Trophoblast cell (in vitro differentiated cells and primary cell): Measurements from ENCODE around the gene GNAI2.

Experiments
- DNase-seq, 2 donors: peaks; one replicate each; pipeline ENCODE4 v3.0.0-alpha.2; 2016
- H2AFZ ChIP-seq: 2 replicates; pipeline ENCODE4 v1.6.1; 2013; ENCODE audit warnings: low read length, moderate library complexity, mild to moderate bottlenecking; ENCODE audit not compliant: insufficient read depth, poor library complexity
- H2AK5ac ChIP-seq: 2 replicates; pipeline ENCODE4 v1.6.1; 2013; ENCODE audit warnings: mild to moderate bottlenecking, low read length
- H2BK120ac ChIP-seq: 2 replicates; pipeline ENCODE4 v1.6.1; 2013; ENCODE audit warnings: low read length, mild to moderate bottlenecking, moderate library complexity; ENCODE audit not compliant: insufficient read depth, poor library complexity
- H2BK12ac ChIP-seq: 2 replicates; pipeline ENCODE4 v1.6.1; 2013; ENCODE audit warnings: mild to moderate bottlenecking, low read length, moderate library complexity
- H2BK5ac ChIP-seq: 2 replicates; pipeline ENCODE4 v1.6.1; 2013; ENCODE audit warnings: low read length, low read depth, moderate library complexity, mild to moderate bottlenecking; ENCODE audit not compliant: poor library complexity
- H3K14ac ChIP-seq: 2 replicates; pipeline ENCODE4 v1.6.1; 2013; ENCODE audit warnings: mild to moderate bottlenecking, low read length
- H3K18ac ChIP-seq: 2 replicates; pipeline ENCODE4 v1.6.1; 2013; ENCODE audit warnings: mild to moderate bottlenecking, low read length
- H3K23ac ChIP-seq: 2 replicates; pipeline ENCODE4 v1.6.1; 2013; ENCODE audit warnings: low read length
- H3K27ac ChIP-seq: 2 replicates; pipeline ENCODE4 v1.5.1; 2013; ENCODE audit warnings: low read depth, mild to moderate bottlenecking, inconsistent platforms, low read length, moderate library complexity
- H3K27me3 ChIP-seq: 2 replicates; pipeline ENCODE4 v1.6.1; 2013; ENCODE audit warnings: inconsistent platforms, mild to moderate bottlenecking, low read length, moderate library complexity; ENCODE audit not compliant: insufficient read depth
- H3K36me3 ChIP-seq, 2 experiments: 1 replicate in 1 of 2; 2 replicates in 1 of 2; pipeline ENCODE4 v1.6.1; 2013; ENCODE audit warnings: low read length in 2 of 2, mild to moderate bottlenecking in 2 of 2, moderate library complexity in 1 of 2; ENCODE audit not compliant: insufficient read depth in 2 of 2, control insufficient read depth in 1 of 2
- H3K4ac ChIP-seq: 2 replicates; pipeline ENCODE4 v1.6.1; 2013; ENCODE audit warnings: low read depth, mild to moderate bottlenecking, low read length, moderate library complexity
- H3K4me1 ChIP-seq, 2 experiments: 1 replicate in 1 of 2; 2 replicates in 1 of 2; pipeline ENCODE4 v1.6.1; 2013; ENCODE audit warnings: low read length in 2 of 2, mild to moderate bottlenecking in 2 of 2, moderate library complexity in 1 of 2; ENCODE audit not compliant: insufficient read depth in 2 of 2, control insufficient read depth in 1 of 2
- H3K4me2 ChIP-seq: 2 replicates; pipeline ENCODE4 v1.6.1; 2013; ENCODE audit warnings: inconsistent platforms, mild to moderate bottlenecking, low read length, moderate library complexity
- H3K4me3 ChIP-seq: 2 replicates; pipeline ENCODE4 v1.5.1; 2013; ENCODE audit warnings: mild to moderate bottlenecking, low read depth, low read length, inconsistent platforms
- H3K79me1 ChIP-seq: one replicate; pipeline ENCODE4 v1.6.1; 2013; ENCODE audit warnings: low read length
- H3K79me2 ChIP-seq: 2 replicates; pipeline ENCODE4 v1.6.1; 2013; ENCODE audit warnings: low read length, mild to moderate bottlenecking; ENCODE audit not compliant: control insufficient read depth, insufficient read depth, poor library complexity
- H3K9ac ChIP-seq: 2 replicates; pipeline ENCODE4 v1.6.1; 2013; ENCODE audit warnings: mild to moderate bottlenecking, low read length
- H3K9me3 ChIP-seq: 2 replicates; pipeline ENCODE4 v1.6.1; 2013; ENCODE audit warnings: low read depth, mild to moderate bottlenecking, control low read depth, inconsistent platforms, low read length; ENCODE audit not compliant: insufficient read depth
- H4K12ac ChIP-seq: 2 replicates; pipeline ENCODE4 v1.6.1; 2013; ENCODE audit warnings: low read depth, mild to moderate bottlenecking, low read length, moderate library complexity
- H4K8ac ChIP-seq: 2 replicates; pipeline ENCODE4 v1.6.1; 2013; ENCODE audit warnings: low read depth, mild to moderate bottlenecking, low read length, moderate library complexity
- H4K91ac ChIP-seq: one replicate; pipeline ENCODE4 v1.6.1; 2013; ENCODE audit warnings: low read depth, mild to moderate bottlenecking, low read length, moderate library complexity
- WGBS: extraction: QIAGEN DNeasy Blood & Tissue Kit; methylation state at CpG from one replicate; pipeline ENCODE4 v1.1.7; 2013; ENCODE audit warnings: missing lambda C conversion rate; ENCODE audit not compliant: insufficient read length, insufficient coverage; ENCODE audit errors: extremely low coverage; 5-methylcytosine and 5-hydroxymethylcytosine counted together

GNAI2 gene

GRCh38 chr3:50265571-50265970 lies 29.6 kb downstream of the GNAI2 start:
- peaks cover 35% of the 10 kb centered on the region for H3K79me1 ChIP-seq
- H3K79me2 ChIP-seq: peaks cover 10% of the 10 kb centered on the region
- peak overlapping the region; percentile 53 for H2AK5ac ChIP-seq
- H4K8ac ChIP-seq: peak overlapping the region; percentile 80
- no peaks in the 10 kb centered on the region for H3K27me3 ChIP-seq
- no peaks in the 10 kb centered on the region for H3K36me3 ChIP-seq
- peak overlapping the region; percentile 41 for H3K27ac ChIP-seq
- H3K18ac ChIP-seq: peak overlapping the region; percentile 56
- peak overlapping the region; percentile 81 for H2BK5ac ChIP-seq
- no peak for DNase-seq
- no CpG with 5 or more reads among the region's 1 CpG for WGBS
- no peak overlapping the region for H3K23ac ChIP-seq
- peaks cover 45 to 48% of the 10 kb centered on the region in 2 experiments for H3K4me1 ChIP-seq
- H3K4me2 ChIP-seq: no peak overlapping the region
- H3K9ac ChIP-seq: no peak overlapping the region
- peak overlapping the region; percentile 8 for H2AFZ ChIP-seq
- H2BK120ac ChIP-seq: peak overlapping the region; percentile 62
- H4K91ac ChIP-seq: peak overlapping the region; percentile 98
- H2BK12ac ChIP-seq: peak overlapping the region; percentile 98
- no peaks in the 10 kb centered on the region for H3K9me3 ChIP-seq
- H4K12ac ChIP-seq: peak overlapping the region; percentile 12
- no peak overlapping the region for H3K4me3 ChIP-seq
- peak overlapping the region; percentile 66 for H3K4ac ChIP-seq
- peak overlapping the region; percentile 92 for H3K14ac ChIP-seq

DNA sequence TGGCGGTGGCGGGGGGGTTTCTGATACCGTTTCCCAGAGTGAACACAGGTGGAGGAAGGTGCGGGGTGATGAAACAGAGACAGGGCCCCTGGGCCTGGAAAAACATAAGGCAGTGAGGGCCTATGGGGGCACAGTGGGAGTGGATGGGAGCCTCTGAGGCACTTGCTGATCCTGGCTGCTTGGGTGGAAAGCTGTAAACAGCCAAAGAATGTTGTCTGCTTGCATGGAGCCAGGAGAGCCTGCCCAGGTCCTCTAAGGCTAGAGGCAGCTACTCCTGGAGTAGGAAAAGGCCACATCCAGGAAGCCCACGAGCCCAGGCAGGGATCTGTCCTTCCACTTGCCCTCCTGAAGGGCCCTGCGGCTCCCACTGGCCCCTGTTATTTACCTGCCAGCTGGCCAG lies 30.0 kb downstream of the GNAI2 start:
- no peaks in the 10 kb centered on the region for H3K36me3 ChIP-seq
- peak overlapping the region; percentile 80 for H4K8ac ChIP-seq
- H2AFZ ChIP-seq: no peak overlapping the region
- peak overlapping the region; percentile 56 for H3K18ac ChIP-seq
- peaks cover 45 to 46% of the 10 kb centered on the region in 2 experiments for H3K4me1 ChIP-seq
- H3K27me3 ChIP-seq: no peaks in the 10 kb centered on the region
- no peaks in the 10 kb centered on the region for H3K9me3 ChIP-seq
- H3K9ac ChIP-seq: no peak overlapping the region
- peak; percentile 64 to 73 for DNase-seq
- H3K23ac ChIP-seq: no peak overlapping the region
- peak overlapping the region; percentile 98 for H2BK12ac ChIP-seq
- H2BK120ac ChIP-seq: peak overlapping the region; percentile 62
- H3K79me1 ChIP-seq: peaks cover 31% of the 10 kb centered on the region
- peak overlapping the region; percentile 41 for H3K27ac ChIP-seq
- H3K79me2 ChIP-seq: peaks cover 7% of the 10 kb centered on the region
- no peak overlapping the region for H3K4me3 ChIP-seq
- H3K4ac ChIP-seq: no peak overlapping the region
- no peak overlapping the region for H4K12ac ChIP-seq
- no peak overlapping the region for H3K4me2 ChIP-seq
- H2AK5ac ChIP-seq: peak overlapping the region; percentile 53
- H3K14ac ChIP-seq: peak overlapping the region; percentile 92
- peak overlapping the region; percentile 81 for H2BK5ac ChIP-seq
- peak overlapping the region; percentile 98 for H4K91ac ChIP-seq
- no CpG with 5 or more reads among the region's 6 CpGs for WGBS

GRCh38 chr3:50266836-50267235 lies 30.8 kb downstream of the GNAI2 start:
- H4K91ac ChIP-seq: peak overlapping the region; percentile 98
- no peaks in the 10 kb centered on the region for H3K27me3 ChIP-seq
- no peak overlapping the region for H3K4me3 ChIP-seq
- peaks cover 7% of the 10 kb centered on the region for H3K79me2 ChIP-seq
- no peak overlapping the region for H3K27ac ChIP-seq
- H4K8ac ChIP-seq: no peak overlapping the region
- no peak overlapping the region for H4K12ac ChIP-seq
- peak overlapping the region; percentile 62 for H2BK120ac ChIP-seq
- H3K36me3 ChIP-seq: no peaks in the 10 kb centered on the region
- no peak overlapping the region for H2AFZ ChIP-seq
- H3K9ac ChIP-seq: no peak overlapping the region
- peak overlapping the region; percentile 89 for H2AK5ac ChIP-seq
- no peak overlapping the region for H2BK5ac ChIP-seq
- H3K4me1 ChIP-seq: peaks cover 48 to 51% of the 10 kb centered on the region in 2 experiments
- no peak overlapping the region for H3K4me2 ChIP-seq
- WGBS: no CpG with 5 or more reads among the region's 7 CpGs
- H3K79me1 ChIP-seq: peaks cover 29% of the 10 kb centered on the region
- no peak overlapping the region for H3K23ac ChIP-seq
- H3K18ac ChIP-seq: no peak overlapping the region
- H3K9me3 ChIP-seq: no peaks in the 10 kb centered on the region
- no peak for DNase-seq
- H3K14ac ChIP-seq: peak overlapping the region; percentile 30
- H2BK12ac ChIP-seq: peak overlapping the region; percentile 70
- H3K4ac ChIP-seq: no peak overlapping the region

DNA sequence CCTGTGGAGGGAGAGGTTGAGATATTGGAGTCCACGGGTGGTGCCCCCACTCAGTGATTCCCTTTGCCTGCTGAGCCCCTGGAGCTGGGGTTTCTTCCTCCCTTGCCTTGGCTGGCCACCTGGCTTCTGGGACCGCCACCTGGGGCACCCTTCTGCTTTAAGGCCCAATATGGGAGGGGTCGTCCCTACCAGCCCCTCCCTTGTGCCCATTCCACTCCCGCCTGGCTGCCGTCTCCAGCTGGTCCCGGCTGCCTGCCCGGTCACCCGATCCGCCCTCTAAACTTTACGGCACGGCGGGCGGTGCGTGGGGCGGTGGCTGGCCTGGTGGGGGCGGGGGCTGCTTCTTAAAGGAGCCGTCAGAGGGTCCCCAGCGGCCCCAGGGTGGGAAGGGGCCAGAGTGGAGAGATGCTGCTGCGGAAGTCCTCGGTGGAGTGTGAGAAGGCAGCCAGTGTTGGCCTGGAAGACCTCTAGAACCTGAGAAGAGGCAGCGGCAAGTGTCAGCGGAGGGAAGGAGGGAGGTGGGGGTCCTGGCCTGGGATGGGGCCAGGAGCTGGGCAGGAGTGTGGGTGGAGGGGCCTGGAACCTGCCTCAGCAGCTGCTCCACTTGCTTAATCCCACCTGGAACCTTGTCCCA lies 31.4 kb downstream of the GNAI2 start:
- no peak overlapping the region for H2AFZ ChIP-seq
- H4K8ac ChIP-seq: no peak overlapping the region
- H2AK5ac ChIP-seq: peak overlapping the region; percentile 89
- no peak overlapping the region for H3K4me3 ChIP-seq
- WGBS: no CpG with 5 or more reads among the region's 22 CpGs
- H3K4me1 ChIP-seq: peaks cover 50 to 51% of the 10 kb centered on the region in 2 experiments
- H2BK12ac ChIP-seq: peak overlapping the region; percentile 70
- H3K9ac ChIP-seq: no peak overlapping the region
- no peaks in the 10 kb centered on the region for H3K27me3 ChIP-seq
- H2BK120ac ChIP-seq: peak overlapping the region; percentile 16
- H3K14ac ChIP-seq: peak overlapping the region; percentile 30
- peaks cover 7% of the 10 kb centered on the region for H3K79me2 ChIP-seq
- H4K91ac ChIP-seq: peak overlapping the region; percentile 98
- H4K12ac ChIP-seq: no peak overlapping the region
- no peak overlapping the region for H3K18ac ChIP-seq
- no peaks in the 10 kb centered on the region for H3K36me3 ChIP-seq
- DNase-seq: peak in 1 of 2 donors; percentile 25
- no peaks in the 10 kb centered on the region for H3K9me3 ChIP-seq
- no peak overlapping the region for H3K27ac ChIP-seq
- no peak overlapping the region for H3K4me2 ChIP-seq
- no peak overlapping the region for H2BK5ac ChIP-seq
- H3K4ac ChIP-seq: no peak overlapping the region
- peaks cover 29% of the 10 kb centered on the region for H3K79me1 ChIP-seq
- no peak overlapping the region for H3K23ac ChIP-seq
